Measurements from ENCODE around the gene RABAC1.
"Not testable (repeated sequence)": the region's sequence is repeated elsewhere in the genome, so short reads cannot be mapped to it uniquely, and the experiment has no call there.

Gene RABAC1

GRCh38 chr19:41918095-41918494, 41.0 kb downstream of the RABAC1 start:
- no peak for DNase-seq (ENCODE audit: extremely low read depth in 1 of 2, low read depth in 1 of 2)

GRCh38 chr19:41917676-41918075, 41.4 kb downstream of the RABAC1 start:
- no peak for DNase-seq (ENCODE audit: extremely low read depth in 1 of 2, low read depth in 1 of 2)

DNA sequence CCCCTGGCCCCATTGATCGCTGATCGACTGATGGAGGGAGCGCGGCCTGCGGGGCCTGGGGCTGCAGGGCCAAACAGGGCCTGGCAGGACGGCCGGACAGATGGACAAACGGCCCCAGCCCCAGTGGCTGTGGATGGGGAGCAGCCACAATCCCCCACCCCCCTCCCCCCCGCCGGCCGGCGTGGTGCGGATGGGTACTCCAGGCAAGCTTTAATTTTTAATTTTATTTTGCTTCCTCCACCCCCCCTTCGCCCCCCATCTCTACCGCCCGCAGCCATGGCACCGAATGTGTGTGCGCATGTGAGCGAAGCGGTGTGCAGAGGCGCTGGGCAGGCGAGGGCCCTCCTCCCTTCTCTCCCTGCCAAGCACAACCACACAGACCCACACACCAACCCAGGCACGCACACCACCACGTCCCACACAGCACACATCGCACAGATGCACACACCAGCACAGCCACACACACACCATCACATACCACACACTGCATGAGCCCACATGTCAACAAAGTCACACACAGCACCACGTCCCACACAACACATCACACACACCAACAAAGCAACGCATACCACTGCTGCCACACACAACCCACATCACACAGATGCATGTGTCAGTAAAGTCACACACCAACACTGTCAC, 43.2 kb downstream of the RABAC1 start:
- DNase-seq (ENCODE audit: extremely low read depth in 1 of 2, low read depth in 1 of 2), result no peak

DNA sequence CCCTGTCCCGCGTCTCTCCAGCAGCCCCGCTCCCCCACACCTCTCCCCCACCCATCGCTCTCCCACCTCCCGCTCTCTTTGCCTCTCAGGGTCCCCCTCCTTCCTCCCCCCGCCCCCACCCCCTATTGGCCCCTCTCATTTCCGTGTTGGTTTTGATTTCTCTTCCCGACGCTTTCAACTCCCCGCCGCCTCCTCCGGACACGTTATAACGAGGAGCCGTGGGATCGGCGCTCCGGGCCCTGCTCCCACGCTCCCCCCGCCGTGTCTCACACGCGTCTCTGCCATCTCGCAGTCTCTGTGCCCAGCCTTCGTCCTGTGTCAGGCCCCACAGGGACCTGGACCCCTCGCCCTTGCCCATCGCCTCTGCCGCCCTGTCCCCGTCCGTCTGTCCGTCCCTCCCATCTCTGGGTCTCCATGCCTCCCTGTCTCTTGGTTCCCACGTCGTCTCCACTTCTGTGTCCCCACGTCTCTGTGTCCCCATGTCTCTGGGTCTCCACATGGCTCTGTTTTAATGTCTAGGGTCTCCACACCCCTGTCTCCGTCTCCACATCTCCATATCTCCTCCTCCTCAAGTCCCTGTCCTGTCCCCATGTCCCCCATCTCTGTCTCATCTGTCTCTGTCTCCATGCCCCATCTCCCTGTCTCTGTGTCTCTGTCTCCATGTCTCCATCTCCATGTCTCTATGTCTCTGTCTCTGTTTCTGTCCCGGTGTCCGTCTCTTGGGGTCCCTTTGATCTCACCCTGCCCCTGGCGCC, 43.9 kb downstream of the RABAC1 start:
- DNase-seq (ENCODE audit: extremely low read depth in 1 of 2, low read depth in 1 of 2), result no peak

GRCh38 chr19:41914424-41914834, 44.7 kb downstream of the RABAC1 start:
- not testable (repeated sequence) for DNase-seq (ENCODE audit: extremely low read depth in 1 of 2, low read depth in 1 of 2)

DNA sequence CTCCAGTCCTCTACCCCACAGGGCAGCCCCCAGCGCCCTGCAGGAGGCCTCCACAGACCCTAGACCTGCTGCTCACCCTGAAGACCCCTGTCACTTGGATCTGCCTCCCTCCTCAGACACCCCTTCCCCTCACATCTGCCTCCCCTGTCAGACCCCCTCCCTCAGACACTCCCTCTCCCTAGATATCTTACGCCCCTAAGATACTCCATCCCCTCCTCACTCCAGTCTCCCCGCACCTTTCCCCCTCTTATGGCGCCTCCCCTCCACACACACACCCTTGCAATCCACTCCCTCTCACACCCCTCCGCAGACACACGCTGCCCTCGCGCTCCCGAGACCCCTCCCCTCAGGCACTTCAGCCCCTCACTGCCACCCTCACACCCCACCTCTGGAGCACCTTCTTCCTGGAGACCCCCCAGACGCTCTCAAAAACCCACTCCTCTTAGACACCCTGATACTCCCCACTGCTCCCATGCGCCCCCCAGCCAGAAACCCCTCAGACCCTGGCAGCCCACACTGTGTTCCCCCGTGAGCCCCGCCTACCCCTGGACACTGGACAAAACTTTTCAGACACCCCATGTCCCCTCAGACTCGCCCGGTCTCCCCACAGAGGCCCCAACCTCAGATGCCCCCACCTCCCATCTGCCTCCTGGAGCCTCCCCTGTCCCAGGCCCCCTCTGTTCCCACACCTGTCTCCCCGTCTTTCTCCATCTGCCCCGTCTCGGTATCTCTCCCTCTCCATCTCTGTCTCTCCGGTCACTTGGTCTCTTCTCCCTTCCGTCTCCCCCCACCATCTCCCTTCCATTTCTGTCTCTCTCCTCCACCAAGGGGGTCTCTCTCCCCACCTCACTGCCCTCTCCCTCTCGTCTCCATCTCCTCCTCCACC, 45.3 kb downstream of the RABAC1 start:
- DNase-seq (ENCODE audit: extremely low read depth in 1 of 2, low read depth in 1 of 2), result no peak

- no peak for DNase-seq (ENCODE audit: extremely low read depth in 1 of 2, low read depth in 1 of 2)
Observed at GRCh38 chr19:41912899-41913537, 46.1 kb downstream of the RABAC1 start.

GRCh38 chr19:41911889-41912731, 47.0 kb downstream of the RABAC1 start:
- no peak for DNase-seq (ENCODE audit: extremely low read depth in 1 of 2, low read depth in 1 of 2)

DNA sequence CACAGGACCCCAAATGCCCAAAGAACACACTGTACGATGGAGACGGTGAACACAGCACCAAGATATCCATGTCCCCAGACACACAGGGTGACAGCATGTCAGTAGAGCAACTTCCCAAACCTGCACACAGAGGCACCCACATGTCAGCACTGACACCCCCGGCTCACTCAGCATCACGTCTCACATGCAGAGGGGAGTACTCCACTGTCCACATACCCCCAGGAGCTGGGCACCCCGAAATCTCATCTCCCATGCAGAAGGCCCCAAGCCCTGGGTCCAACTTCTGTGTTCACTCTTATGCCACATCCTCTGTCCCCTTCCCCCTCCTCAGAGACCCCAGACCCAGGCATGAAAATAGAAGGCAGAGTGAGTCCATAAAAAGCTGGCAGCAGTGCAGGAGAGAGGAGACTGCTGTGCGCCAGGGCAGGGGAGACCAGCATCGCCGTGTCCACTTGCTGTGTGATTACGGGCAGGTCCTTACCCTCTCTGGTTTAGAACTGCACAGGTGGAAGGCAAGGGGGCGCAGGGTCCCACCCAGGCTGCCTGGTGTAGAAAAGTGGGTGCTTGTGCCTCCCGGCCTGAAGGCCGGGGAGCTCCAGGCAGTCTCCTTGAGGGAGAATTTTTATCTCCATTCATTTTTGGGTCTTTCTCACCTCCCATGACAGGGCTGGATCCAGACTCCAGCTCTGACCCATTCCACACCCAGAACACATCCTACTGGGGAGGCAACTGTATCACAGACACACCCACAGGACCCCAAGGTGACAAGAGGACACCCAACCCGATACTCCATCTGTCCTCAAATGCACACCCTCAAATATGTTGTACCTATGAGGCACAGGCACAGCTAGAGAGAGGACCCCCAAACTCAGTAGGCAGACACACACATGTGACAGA, 47.9 kb downstream of the RABAC1 start:
- DNase-seq (ENCODE audit: extremely low read depth in 1 of 2, low read depth in 1 of 2), result no peak

- no peak for DNase-seq (ENCODE audit: extremely low read depth in 1 of 2, low read depth in 1 of 2)
Observed at GRCh38 chr19:41910240-41910991, 48.7 kb downstream of the RABAC1 start.

DNA sequence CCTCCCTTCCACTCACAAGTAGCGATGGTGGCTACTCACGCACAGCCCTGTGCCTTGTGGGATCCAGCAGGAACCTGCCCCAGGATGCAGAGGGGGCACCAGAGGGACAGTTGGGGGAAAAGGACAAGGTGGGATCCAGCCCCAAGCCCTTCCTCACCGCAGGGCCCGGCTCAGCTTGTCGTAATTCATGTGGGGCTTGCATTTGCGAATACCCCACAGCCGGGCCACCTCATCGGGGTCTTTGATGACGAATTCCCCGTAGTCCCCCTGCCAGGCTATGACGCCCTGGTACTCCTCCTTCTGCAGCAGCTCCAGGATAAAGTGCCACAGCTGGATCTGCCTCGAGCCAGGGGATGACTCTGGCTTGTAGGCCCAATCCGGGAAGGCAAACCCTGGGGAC, 49.4 kb downstream of the RABAC1 start:
- DNase-seq (ENCODE audit: extremely low read depth in 1 of 2, low read depth in 1 of 2), result no peak

GRCh38 chr19:41908724-41909464, 50.2 kb downstream of the RABAC1 start:
- DNase-seq (ENCODE audit: extremely low read depth in 1 of 2, low read depth in 1 of 2), result no peak

- DNase-seq (ENCODE audit: extremely low read depth in 1 of 2, low read depth in 1 of 2), result no peak
Observed at GRCh38 chr19:41907994-41908615, 51.0 kb downstream of the RABAC1 start.

- DNase-seq (ENCODE audit: extremely low read depth in 1 of 2, low read depth in 1 of 2), result no peak
Observed at GRCh38 chr19:41906916-41907680, 52.0 kb downstream of the RABAC1 start.

All from activated CD8-positive, alpha-beta memory T cell treated with anti-CD3 and anti-CD28 coated beads for 1 hour (primary cell).